ENCODE results near the gene KMT5B.

Gene KMT5B

GRCh38 chr11:68216171-68216938 is 3.3 kb upstream of the KMT5B start:
- no peak for DNase-seq (ENCODE audit: low read depth in 2 of 3, low spot score in 2 of 3)

DNA sequence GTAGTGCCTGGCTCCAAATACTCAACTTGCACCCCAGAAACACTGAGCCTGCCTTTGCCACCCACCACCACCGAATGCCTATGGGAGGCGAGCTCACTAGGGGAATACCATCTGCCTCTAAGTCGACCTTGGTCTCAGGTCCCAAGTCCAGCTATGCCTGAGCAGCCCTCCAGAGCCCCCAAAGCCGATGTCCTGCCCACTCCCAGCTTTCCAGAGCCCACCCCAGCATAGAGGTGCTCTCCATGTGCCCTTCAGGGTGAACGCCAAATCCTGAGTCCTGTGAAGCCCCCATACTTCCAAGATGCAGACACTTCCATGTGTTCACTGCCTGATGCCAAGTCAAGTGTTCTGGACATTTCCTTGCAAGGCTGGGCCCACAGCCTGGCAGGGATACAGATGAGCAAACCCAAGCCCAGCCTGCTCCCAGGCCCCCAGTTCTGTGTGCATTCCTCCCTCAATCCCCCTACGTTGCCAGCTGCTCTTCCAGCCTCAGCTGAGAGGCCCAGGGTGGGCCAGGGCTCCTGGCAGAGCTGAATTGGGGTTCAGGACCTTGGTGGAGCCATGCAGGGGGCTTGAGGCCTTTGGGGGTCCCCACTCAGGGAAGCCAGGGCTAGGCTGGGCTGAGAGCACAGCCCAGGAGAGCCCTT is 2.6 kb upstream of the KMT5B start:
- DNase-seq (ENCODE audit: low read depth in 2 of 3, low spot score in 2 of 3), result no peak

DNA sequence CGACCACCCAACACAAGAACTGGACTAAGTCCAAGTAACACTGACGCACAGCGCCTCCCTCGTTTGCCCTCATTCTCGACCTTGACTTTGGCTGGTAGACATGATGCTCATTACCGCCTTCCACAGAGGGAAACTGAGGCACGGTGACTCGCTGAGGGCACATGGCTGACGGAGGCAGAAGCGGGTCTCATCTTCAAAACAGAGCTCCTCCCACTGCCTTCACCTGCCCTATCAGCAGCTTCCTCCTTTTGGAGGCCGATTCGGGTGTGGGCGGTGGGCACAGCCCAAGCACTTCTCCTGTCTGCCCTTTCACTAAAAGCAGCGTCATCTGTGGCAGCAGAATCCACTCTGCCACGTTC is 2.0 kb upstream of the KMT5B start:
- DNase-seq (ENCODE audit: low read depth in 2 of 3, low spot score in 2 of 3), result peak in 1 of 3 experiments; percentile 9

- DNase-seq (ENCODE audit: low read depth in 2 of 3, low spot score in 2 of 3), result no peak
Measured at GRCh38 chr11:68214173-68215086, 1.3 kb upstream of the KMT5B start.

DNA sequence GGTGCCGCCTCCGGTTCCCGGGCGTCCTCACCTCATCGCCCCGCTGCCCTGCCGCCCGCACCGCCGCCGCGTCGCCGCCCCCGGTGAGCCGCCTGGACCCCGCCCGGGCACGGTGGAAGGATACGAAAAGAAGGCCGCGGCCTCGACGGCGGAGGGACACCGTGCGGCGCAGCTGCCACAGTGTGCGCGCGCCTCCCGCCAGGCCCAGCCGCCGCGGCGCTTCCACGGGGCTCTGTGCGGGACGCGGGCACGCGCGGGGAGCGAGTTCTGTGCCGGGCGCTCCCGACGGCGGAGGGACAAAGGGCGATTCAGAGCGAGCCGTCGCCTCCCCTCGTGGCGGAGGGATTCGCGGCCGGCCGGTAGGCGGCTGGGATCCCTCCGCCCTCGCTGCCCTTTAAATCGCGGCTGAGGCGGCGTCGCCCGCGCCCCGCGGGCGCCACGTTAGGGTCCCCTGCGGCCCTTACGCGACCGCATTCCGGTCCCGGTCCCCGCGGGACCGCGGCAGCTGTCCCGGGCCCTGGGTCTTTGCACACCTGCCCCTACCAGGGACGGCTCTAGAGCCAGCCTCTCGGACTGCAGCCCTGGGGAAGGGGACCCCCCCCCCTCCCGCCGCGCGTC is 568 bp upstream of the KMT5B start:
- DNase-seq (ENCODE audit: low read depth in 2 of 3, low spot score in 2 of 3), result peak; percentile 56 to 68 (median 57)

- DNase-seq (ENCODE audit: low read depth in 2 of 3, low spot score in 2 of 3), result peak in 2 of 3 experiments; percentile 27 to 39
Measured at GRCh38 chr11:68212421-68213134, 518 bp downstream of the KMT5B start.

GRCh38 chr11:68211546-68211945 is 1.6 kb downstream of the KMT5B start:
- no peak for DNase-seq (ENCODE audit: low read depth in 2 of 3, low spot score in 2 of 3)

GRCh38 chr11:68206211-68206610 is 6.9 kb downstream of the KMT5B start:
- no peak for DNase-seq (ENCODE audit: low read depth in 2 of 3, low spot score in 2 of 3)

DNA sequence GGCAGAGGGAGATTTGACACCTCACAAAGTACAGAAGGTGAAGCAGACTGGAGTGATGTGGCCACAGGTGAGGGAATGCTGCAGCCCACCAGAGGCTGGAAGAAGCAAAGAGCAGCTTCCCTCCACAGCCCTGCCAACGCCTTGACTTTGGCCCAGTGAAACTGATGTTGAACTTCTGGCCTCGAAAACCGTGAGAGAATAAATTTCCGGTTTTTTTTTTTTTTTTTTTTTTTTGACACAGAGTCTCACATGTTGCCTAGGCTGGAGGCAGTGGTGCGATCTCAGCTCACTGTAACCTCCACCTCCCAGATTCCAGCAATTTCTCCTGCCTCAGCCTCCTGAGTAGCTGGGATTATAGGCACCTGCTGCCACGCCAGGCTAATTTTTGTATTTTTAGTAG is 8.7 kb downstream of the KMT5B start:
- no peak for DNase-seq (ENCODE audit: low read depth in 2 of 3, low spot score in 2 of 3)

DNA sequence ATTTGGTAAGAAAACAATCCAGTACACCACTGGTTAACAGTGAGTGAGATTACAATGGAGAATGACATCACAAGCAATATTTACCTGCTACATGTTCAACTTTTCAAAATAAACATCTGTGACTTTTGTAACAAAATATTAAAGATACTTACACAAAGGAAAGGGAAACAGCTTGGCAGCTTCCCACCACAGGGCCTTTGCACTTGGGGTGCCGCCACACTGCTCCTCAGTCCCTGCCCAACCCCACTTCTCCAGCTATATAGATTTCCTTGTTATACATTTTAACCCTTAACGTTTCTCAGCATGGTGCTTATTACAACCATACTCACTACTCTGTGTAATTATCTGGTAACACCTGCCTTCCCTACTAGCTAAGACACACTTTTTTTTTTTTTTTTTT is 10.9 kb downstream of the KMT5B start:
- DNase-seq (ENCODE audit: low read depth in 2 of 3, low spot score in 2 of 3), result no peak

- DNase-seq (ENCODE audit: low read depth in 2 of 3, low spot score in 2 of 3), result no peak
Measured at GRCh38 chr11:68201492-68201891, 11.6 kb downstream of the KMT5B start.

- DNase-seq (ENCODE audit: low read depth in 2 of 3, low spot score in 2 of 3), result no peak
Measured at GRCh38 chr11:68200639-68201038, 12.5 kb downstream of the KMT5B start.

DNA sequence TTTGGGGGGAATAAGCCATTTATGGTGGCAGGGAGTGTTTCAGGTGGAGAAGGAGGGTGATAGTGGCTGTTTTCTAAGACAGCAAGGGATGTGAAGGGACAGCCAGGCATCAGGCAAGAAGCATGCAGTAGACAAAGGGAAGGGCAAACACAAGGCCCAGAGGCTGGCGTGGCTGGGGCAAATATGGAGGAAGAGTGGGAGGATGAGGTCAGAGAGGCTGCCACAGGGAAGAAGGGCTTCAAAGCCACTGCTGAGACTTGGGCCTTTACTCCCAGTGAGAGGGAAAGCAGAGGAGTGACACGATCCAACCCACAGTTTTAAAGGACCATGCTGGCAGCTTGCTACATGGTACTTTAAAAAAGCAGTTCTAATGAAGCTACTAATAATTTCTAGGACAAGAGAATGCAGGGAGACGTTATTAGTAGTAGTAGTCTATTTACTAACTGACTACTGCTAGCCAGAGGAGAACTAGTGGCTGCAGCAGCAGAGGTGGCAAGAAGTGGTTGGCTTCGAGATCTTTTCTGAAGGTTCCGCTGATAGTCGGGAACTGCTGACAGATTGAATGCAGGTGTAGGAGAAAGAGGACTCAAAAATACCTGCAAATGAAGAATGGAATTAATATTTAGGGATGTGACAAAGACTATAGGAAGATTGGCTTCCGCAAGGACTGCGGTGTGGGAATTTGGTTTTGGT is 13.7 kb downstream of the KMT5B start:
- DNase-seq (ENCODE audit: low read depth in 2 of 3, low spot score in 2 of 3), result no peak

DNA sequence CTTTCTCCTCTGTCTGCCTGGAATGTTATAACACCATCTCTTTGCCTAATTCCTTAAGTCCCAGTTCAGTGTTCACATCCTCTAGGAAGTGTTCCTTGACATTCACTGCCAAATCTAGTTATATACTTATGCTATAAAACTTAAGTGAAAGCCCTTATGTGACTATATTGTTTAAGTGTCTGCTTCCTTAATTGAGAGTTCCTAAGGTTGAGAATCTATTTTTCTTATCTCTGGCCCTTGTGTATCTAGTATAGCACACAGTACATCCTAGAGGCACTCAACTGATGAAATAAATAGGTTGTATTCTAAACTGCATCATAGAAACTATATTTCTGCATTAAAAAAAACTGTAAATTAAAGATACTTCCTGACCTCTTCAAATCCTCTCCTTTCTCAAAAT is 16.9 kb downstream of the KMT5B start:
- no peak for DNase-seq (ENCODE audit: low read depth in 2 of 3, low spot score in 2 of 3)

DNA sequence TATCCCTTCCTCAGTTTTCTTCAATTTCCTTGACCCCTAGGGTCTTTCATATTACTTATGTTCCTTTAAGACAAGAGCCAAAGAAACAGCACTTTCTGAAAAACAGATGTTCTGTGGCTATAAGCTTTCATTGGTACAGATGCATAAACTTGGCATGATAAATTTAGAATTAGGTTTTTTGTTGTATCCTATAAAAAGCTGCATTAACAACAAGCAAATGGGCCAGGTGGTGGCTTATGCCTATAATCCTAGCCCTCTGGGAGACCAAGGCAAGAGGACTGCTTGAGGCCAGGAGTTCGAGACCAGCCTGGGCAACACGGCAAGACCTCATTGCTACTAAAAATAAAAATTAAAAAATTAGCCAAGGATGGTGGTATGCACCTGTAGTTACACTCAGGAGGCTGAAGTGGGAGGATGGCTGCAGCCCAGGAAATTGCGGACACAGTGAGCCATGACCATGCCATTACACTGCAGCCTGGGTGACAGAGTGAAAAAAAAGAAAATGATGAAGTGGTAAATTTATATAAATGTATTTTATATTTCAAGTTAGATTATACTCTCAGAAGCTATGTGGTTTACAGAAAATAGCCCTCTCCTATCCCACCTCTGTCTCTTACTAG is 18.3 kb downstream of the KMT5B start:
- DNase-seq (ENCODE audit: low read depth in 2 of 3, low spot score in 2 of 3), result no peak

DNA sequence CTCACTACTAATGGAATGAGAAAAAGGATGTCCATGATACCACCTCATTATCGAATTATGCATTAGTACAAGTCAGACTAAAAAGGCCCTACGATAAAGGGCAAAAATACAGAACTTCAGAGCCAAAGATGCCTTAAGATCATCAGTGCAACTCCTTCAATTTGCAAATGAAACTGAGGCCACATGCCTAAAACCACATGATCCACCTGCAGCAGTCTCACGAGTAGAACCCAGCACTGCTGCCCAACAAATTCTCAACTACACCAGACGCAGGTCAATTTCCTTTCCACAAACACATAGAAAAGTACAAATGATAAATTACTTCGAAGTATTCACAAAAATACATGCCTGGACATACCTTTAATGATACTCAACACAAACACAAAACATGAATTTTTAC is 20.1 kb downstream of the KMT5B start:
- no peak for DNase-seq (ENCODE audit: low read depth in 2 of 3, low spot score in 2 of 3)

DNA sequence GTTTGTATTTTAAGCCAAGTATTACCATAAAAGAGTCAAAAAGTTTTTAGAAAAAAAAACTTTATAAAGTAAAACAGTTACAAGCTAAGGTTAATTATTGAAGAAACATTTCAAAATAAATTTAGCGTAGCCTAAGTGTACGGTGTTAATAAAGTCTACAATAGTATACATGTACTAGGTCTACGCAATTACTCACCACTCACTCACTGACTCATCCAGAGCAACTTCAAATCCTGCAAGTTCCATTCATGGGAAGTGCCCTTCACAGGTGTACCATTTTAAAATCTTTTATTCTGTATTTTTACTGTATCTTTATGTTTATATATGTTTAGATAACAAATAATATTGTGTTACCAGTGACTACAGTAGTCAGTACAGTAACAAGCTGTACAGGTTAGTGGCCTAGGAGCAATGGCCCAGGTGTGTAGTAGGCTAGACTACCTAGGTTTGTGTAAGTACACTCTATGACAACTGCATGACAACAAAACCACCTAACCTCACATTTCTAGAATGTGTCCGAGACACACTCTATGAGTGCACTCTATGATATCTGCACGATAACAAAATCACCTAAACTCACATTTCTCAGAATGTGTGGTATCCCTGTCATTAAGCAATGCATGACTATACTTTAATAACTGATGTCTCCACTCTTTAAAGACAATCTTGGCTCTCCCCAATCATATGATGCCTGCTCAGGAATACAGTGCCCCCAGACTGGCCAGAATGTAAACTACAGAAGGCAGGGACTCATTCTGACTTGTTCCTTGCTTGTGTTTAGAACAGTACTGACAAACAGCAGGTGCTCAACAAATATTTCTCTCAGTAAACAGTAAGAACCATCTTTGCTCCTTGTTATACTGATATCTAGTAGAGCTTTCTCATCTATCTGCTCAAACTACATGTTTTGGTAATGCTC is 21.2 kb downstream of the KMT5B start:
- no peak for DNase-seq (ENCODE audit: low read depth in 2 of 3, low spot score in 2 of 3)

GRCh38 chr11:68189888-68190287 is 23.2 kb downstream of the KMT5B start:
- no peak for DNase-seq (ENCODE audit: low read depth in 2 of 3, low spot score in 2 of 3)

- no peak for DNase-seq (ENCODE audit: low read depth in 2 of 3, low spot score in 2 of 3)
Measured at GRCh38 chr11:68189082-68189481, 24.0 kb downstream of the KMT5B start.

Measured in activated CD8-positive, alpha-beta memory T cell treated with anti-CD3 and anti-CD28 coated beads for 48 hours (primary cell).